ENCODE data around the gene SLC15A3.

SLC15A3 gene

DNA sequence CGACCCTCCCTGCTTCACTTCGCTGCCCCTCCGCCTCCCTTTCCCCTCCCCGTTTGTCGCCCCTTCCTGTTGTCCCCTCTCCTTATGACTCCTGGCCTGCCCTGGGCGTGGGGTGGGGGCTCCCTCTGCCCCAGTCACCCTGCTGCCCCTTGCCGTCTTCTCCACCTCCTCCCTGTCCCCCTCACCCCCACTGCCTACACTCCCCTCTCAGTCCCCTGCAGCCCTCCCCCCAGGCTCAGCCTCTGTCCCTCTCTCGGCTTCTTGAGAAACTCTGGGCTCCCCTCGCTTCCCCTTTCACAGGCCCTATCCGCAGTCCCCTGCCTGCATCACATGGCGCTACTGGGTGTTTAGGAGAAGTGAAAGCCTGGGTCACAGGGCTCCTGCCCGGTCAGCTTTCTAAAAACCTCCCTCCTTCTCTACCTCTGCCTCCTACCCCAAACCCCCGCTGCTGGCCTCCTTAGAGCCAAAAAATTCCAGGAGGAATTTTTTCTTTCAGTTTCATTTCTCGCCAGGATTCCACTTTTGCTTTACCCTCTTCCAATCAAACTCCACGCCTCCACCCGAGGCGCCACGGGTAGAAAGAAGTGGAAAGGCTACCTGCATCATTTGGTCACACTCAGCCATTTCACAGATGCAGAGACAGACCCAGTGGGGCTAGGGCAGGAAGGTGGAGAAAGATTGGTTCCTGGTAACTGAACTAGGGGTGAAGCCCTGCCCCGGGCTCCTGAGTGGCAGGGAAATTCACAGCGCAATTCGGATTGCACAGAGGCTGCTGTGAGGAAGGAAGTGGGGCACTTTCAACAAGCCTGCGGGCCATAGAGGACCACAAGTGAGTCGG is at the start of gene SLC15A3:
TSS of gene SLC15A3 (minus strand) at position 273 of the 838 bp plus-strand sequence. CDS start 625 bp downstream, outside the sequence.
- DNase-seq (ENCODE audit: low spot score) = no peak

DNA sequence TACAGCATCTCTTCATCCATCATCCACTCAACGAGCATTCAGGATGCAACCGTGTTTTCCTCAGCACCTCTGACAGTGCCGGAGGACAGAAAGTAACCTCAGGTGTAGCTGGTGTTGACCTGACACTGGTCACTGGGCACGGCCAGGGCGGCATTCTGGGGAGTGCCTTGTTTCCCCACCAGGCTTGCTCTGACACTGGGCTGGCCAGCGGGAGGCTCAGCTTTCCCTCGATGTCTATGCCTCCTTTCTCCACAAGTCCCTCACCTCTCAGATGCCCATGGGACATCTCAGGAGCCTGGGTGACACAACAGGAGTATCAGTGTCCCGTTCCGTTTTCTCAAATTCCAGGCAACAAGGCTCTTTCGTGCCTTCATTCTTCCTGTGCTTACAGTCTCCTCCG is 48.5 kb upstream of the SLC15A3 start:
- DNase-seq (ENCODE audit: low spot score) = no peak

- DNase-seq (ENCODE audit: low spot score) = no peak
These were observed 44.6 kb upstream of the SLC15A3 start for GRCh38 chr11:60996381-60997138.

DNA sequence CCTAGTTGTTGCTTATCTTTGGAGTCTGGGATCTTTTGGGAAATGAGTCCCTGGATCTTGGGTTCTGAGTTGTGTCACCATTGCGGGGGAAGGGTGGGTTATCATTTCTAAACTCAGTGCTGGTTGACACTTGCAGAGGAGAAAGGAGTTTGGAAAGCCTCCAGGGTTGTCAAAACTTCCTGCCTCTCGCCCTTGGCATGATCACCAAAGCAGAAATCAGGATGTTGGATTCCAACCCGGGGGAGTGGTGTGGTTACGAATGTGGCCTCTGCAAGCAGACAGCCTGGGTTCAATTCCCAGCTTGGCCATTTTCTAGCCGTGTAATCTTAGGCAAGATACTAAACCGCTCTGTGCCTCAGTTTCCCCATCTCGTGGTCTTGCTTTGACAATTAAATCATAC is 43.8 kb upstream of the SLC15A3 start:
- no peak for DNase-seq (ENCODE audit: low spot score)

- no peak for DNase-seq (ENCODE audit: low spot score)
These were observed 42.6 kb upstream of the SLC15A3 start for GRCh38 chr11:60994541-60995080.

GRCh38 chr11:60993615-60994014 is 41.6 kb upstream of the SLC15A3 start:
- no peak for DNase-seq (ENCODE audit: low spot score)

GRCh38 chr11:60992842-60993409 is 41.0 kb upstream of the SLC15A3 start:
- DNase-seq (ENCODE audit: low spot score) = no peak

- DNase-seq (ENCODE audit: low spot score) = no peak
These were observed 39.5 kb upstream of the SLC15A3 start for GRCh38 chr11:60991457-60991856.

- DNase-seq (ENCODE audit: low spot score) = no peak
These were observed 37.2 kb upstream of the SLC15A3 start for GRCh38 chr11:60989093-60989650.

DNA sequence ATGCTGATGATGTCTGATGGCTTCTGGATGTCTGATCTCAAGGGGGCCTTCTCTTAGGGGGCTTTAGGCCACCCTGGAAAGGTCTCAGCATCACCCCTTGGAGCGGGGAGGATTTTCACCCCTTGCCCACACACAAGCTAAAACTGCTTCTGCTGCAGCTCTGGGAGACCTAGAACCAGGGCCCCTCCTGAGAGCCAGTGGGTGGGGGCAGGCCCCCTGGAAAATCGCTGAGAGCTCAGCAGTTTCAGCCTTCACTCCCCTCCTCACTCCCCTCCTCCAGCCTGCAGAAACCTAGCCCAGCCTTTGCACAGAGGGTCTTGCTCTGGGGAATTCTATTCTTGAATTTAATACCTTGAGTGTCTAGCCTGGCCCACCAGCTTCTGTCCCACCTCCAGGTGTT is 36.7 kb upstream of the SLC15A3 start:
- no peak for DNase-seq (ENCODE audit: low spot score)

GRCh38 chr11:60987577-60988277 is 35.8 kb upstream of the SLC15A3 start:
- DNase-seq (ENCODE audit: low spot score) = no peak

DNA sequence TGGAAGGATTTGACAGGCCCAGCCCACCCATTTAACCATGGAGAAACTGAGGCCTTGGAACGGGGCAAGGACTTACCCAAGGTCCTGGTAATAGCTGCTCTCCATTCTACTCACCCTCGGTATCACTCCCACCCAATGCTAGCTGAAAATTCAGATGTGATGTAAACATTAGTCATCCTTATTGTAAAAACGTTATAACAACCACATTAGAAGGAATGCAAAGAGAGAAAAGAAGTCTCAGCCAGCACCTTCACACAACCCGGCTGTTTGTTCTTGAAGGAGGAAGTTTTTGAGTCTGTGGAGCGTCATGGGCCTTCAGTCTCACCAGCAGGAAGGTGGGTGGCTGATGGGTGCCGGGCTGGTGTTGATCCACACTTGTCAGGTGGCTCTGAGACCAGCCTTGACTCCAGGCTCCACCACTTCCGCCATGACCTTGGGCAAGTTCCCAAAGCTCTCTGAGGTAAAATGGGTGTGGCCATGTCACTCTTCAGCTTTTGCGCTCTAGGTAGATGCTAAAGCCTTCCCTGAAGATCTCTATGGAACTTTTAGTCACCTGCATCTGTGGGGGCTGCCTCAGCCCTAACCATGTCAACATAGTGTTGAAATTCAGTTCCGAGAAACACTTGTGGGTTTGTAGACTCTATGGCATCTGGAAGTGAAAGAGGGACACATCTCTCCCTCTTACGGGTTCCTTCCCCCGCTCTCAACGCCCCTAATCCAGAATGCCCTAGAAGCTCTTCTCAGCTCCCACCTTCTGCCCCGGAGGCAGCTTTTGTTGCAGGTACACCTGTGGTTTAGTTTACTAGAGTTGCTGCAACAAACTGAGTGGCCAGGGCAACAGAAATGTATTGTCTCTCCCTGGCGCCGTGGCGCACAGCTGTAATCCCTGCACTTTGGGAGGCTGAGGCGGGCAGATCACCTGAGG is 34.3 kb upstream of the SLC15A3 start:
- no peak for DNase-seq (ENCODE audit: low spot score)

DNA sequence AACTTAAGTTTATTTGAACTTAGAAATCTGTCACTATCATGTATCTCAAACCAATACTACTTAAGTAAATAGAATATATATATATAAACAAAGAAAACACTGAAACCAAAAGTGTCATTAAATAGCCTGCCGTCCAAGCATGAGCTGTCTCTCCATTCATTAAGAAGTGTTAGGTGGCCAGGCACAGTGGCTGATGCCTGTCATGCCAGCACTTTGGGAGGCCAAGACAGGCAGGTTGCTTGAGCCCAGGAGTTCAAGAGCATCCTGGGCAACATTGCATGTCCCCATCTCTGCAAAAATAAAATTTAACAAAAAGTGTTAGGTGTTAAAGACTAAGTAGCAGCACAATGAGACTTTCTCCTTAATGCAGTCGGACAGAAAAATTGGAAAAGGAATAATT is 33.5 kb upstream of the SLC15A3 start:
- no peak for DNase-seq (ENCODE audit: low spot score)

DNA sequence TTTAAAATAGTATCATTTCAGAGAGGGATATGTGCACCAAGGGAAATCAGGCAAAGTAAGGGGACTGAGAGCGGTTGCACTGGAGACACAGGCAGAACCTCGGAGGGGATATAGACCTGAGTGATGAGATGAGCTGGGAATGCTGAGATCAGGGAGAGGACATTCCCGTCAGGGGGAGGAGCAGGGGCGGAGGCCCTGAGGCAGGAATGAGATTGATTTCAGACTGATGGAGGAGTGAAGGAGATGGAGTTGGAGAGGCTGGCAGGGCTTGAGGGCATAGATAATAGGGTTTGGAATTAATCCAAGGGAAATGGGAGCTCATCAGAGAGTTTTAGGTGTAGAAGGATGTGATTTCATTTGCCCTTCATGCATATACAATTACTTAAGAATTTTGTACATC is 32.7 kb upstream of the SLC15A3 start:
- no peak for DNase-seq (ENCODE audit: low spot score)

- no peak for DNase-seq (ENCODE audit: low spot score)
These were observed 32.2 kb upstream of the SLC15A3 start for GRCh38 chr11:60984149-60984548.

DNA sequence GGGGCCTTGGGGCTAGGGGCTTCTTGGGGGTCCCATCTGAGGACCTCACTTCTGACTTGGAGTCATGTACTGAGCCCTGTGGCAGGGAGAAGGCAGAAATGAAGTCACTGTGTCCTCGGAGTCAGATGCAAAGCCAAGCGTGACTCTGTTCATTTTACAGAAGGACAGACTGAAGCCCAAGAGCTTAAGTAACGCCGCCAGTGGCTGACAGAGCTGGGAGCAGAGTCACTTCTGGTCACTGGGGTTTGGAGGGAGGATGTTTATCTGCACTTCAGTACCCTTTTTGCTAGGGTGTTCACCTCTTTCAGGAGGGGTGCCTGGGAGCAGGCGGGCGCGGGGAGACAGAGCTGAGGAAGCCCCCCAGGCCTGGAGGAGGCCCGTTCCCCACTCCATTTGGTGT is 30.2 kb upstream of the SLC15A3 start:
- no peak for DNase-seq (ENCODE audit: low spot score)

GRCh38 chr11:60981515-60981914 is 29.5 kb upstream of the SLC15A3 start:
- DNase-seq (ENCODE audit: low spot score) = no peak

DNA sequence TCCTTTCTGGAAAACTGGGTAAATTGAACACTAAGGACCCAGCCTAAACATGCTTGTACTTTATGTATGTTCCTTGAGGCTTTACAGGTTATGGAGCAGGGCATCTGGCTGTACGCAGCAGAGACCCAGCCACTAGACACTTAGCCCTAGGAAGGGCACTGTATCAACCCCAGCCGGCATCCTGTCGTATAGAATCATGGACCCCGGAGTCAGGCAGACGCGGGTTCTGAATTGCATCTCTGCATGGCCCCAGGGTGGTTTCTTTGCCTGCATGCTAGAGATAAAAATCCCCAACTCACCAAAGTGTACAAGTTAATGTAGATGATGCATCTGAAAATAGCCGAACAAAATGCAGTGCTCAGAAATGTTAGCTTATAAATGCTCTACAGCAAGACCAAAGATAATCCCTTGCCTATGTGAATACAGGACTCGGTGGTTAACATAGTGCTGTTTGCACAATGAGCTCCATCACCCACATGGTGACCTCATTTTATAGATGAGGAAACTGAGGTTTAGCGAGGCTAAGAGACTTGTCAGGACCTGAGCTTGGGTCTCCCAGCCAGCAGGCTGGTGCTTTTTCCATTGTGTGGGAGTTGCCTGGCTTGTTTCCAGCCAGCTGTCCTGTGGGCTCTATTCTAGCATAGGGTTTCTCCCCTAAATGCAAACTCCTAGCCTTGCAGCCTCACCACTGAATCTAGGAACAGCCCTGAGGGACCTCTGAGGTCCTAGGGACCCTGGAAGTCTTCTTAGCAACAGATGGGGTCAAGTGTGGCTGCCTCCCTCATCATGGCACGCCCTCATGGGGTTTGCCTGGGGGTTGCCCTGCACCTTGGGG is 26.8 kb upstream of the SLC15A3 start:
- DNase-seq (ENCODE audit: low spot score) = no peak

- DNase-seq (ENCODE audit: low spot score) = no peak
These were observed 25.9 kb upstream of the SLC15A3 start for GRCh38 chr11:60977836-60978235.

DNA sequence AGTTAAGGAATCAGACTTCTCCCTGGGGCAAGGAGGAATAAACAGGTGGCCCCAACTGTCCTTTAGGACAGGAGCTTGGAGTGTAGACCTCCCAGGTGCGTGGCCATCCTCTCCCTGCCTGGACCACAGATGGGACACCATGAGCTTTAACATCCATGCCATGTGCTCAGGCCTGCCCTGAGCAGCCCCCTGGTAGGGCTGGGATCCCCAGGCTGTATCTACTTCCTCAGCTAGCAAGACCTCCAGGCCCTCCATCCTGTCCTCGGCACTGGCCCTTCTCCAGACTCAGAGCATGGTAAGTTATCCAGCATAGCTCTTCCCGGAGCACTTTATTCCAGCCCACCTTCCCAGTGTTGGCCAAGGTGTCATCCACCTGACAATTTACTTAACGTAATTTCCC is 25.2 kb upstream of the SLC15A3 start:
- DNase-seq (ENCODE audit: low spot score) = no peak

All from HuH-7 (cell line).